IMR-90 (cell line): ENCODE measurements around the gene SLC35G6. TPM values are rescaled to one million over a fixed set of nuclear protein-coding genes. Genes with fewer than 3 reads are reported as not detected.

ENCODE experiments used
- ATAC-seq: fragments of 200-7000 bp; cut with Tn5 transposase; 2 replicates; pipeline ENCODE4 v1.9.1; 2020; ENCODE audit warnings: low read depth, mild to moderate bottlenecking, moderate library complexity
- BruUV-seq: library from RNA; stranded (reverse); fragments of 400-500 nt; replicated peaks from 2 replicates; lab custom pipeline; 2021; lab: Mats Ljungman, UMichigan
- CTCF ChIA-PET: fragments of 300-600 bp; formaldehyde crosslinking; extraction: SDS; loops from one replicate; lab custom pipeline; 2021; ENCODE audit warnings: antibody characterized with exemption; lab: Yijun Ruan, JAX
- POLR2A ChIA-PET: fragments of 300-600 bp; sonication (Branson Sonifier 250); formaldehyde crosslinking; loops from one replicate; lab custom pipeline; 2022; ENCODE audit warnings: antibody characterized with exemption; ENCODE audit not compliant: unreplicated experiment; lab: Charles Lee
- DNase-seq: peaks from one replicate; pipeline ENCODE4 v3.0.0; 2013
- H2AFZ ChIP-seq: replicated peaks from 2 replicates; pipeline ENCODE3; 2013; ENCODE audit warnings: low read length, mild to moderate bottlenecking; ENCODE audit not compliant: poor library complexity
- H2AK5ac ChIP-seq: 2 replicates; pipeline ENCODE4 v1.6.1; 2013; ENCODE audit warnings: low read depth, low read length, inconsistent platforms
- H2AK9ac ChIP-seq: replicated peaks from 2 replicates; pipeline ENCODE3; 2013; ENCODE audit warnings: mild to moderate bottlenecking, low read depth, low read length, moderate library complexity; ENCODE audit not compliant: poor library complexity
- H2BK120ac ChIP-seq: 2 replicates; pipeline ENCODE4 v1.6.1; 2013; ENCODE audit warnings: low read depth, low read length, inconsistent platforms
- H2BK15ac ChIP-seq: 3 replicates; pipeline ENCODE4 v1.6.1; 2013; ENCODE audit warnings: low read depth, low read length, inconsistent platforms
- H2BK20ac ChIP-seq: 2 replicates; pipeline ENCODE4 v1.6.1; 2013; ENCODE audit warnings: low read depth, mild to moderate bottlenecking, inconsistent platforms, low read length, moderate library complexity
- H2BK5ac ChIP-seq: 2 replicates; pipeline ENCODE4 v1.6.1; 2013; ENCODE audit warnings: mild to moderate bottlenecking, low read depth, low read length, inconsistent platforms; ENCODE audit not compliant: poor library complexity, severe bottlenecking
- H3K14ac ChIP-seq: replicated peaks from 2 replicates; pipeline ENCODE4 v1.6.1; 2013; ENCODE audit warnings: low read depth, low read length, inconsistent platforms
- H3K18ac ChIP-seq: 2 replicates; pipeline ENCODE4 v1.6.1; 2013; ENCODE audit warnings: low read depth, low read length, control low read depth
- H3K23ac ChIP-seq: 2 replicates; pipeline ENCODE4 v1.6.1; 2013; ENCODE audit warnings: low read depth, low read length, inconsistent platforms
- H3K27ac ChIP-seq: 2 replicates; pipeline ENCODE4 v1.5.1; 2013; ENCODE audit warnings: mild to moderate bottlenecking, control low read depth, low read length; ENCODE audit not compliant: insufficient read depth
- H3K27me3 ChIP-seq: 2 replicates; pipeline ENCODE4 v1.6.1; 2013; ENCODE audit warnings: low read length; ENCODE audit not compliant: control insufficient read depth, insufficient read depth
- H3K36me3 ChIP-seq: 2 replicates; pipeline ENCODE4 v1.6.1; 2013; ENCODE audit warnings: low read length, mixed read lengths; ENCODE audit not compliant: control insufficient read depth, insufficient read depth
- H3K4ac ChIP-seq: 2 replicates; pipeline ENCODE4 v1.6.1; 2013; ENCODE audit warnings: low read depth, low read length, inconsistent platforms
- H3K4me1 ChIP-seq: 2 replicates; pipeline ENCODE4 v1.6.1; 2013; ENCODE audit warnings: low read length, mixed read lengths; ENCODE audit not compliant: control insufficient read depth, insufficient read depth
- H3K4me2 ChIP-seq: 2 replicates; pipeline ENCODE4 v1.6.1; 2013; ENCODE audit warnings: low read depth, mild to moderate bottlenecking, control low read depth, low read length, moderate library complexity
- H3K4me3 ChIP-seq: 2 replicates; pipeline ENCODE4 v1.5.1; 2013; ENCODE audit warnings: low read depth, mild to moderate bottlenecking, control low read depth, low read length, moderate library complexity; ENCODE audit not compliant: insufficient read depth
- H3K56ac ChIP-seq: 2 replicates; pipeline ENCODE4 v1.6.1; 2013; ENCODE audit warnings: low read length, inconsistent platforms; ENCODE audit not compliant: insufficient read depth; ENCODE audit errors: extremely low read depth
- H3K79me1 ChIP-seq, 2 experiments: 2 replicates each; pipeline ENCODE4 v1.6.1; 2013; ENCODE audit warnings: low read length in 2 of 2, inconsistent platforms in 1 of 2, low read depth in 1 of 2
- H3K9ac ChIP-seq: 2 replicates; pipeline ENCODE4 v1.6.1; 2013; ENCODE audit warnings: low read depth, low read length, control low read depth
- H3K9me1 ChIP-seq: 2 replicates; pipeline ENCODE4 v1.6.1; 2013; ENCODE audit warnings: low read length, inconsistent platforms; ENCODE audit not compliant: insufficient read depth
- H3K9me3 ChIP-seq: 2 replicates; pipeline ENCODE4 v1.6.1; 2013; ENCODE audit warnings: low read length; ENCODE audit not compliant: control insufficient read depth, insufficient read depth
- H4K20me1 ChIP-seq: 2 replicates; pipeline ENCODE4 v1.6.1; 2013; ENCODE audit warnings: low read length, inconsistent platforms; ENCODE audit not compliant: insufficient read depth
- H4K5ac ChIP-seq: 2 replicates; pipeline ENCODE4 v1.6.1; 2013; ENCODE audit warnings: mild to moderate bottlenecking, low read depth, low read length, control low read depth
- H4K8ac ChIP-seq, 2 experiments: 2 replicates each; pipeline ENCODE4 v1.6.1; 2013; ENCODE audit warnings: low read depth in 2 of 2, low read length in 2 of 2, control low read depth in 1 of 2, inconsistent platforms in 1 of 2
- H4K91ac ChIP-seq: 2 replicates; pipeline ENCODE4 v1.6.1; 2013; ENCODE audit warnings: low read depth, low read length, inconsistent platforms; ENCODE audit not compliant: insufficient read depth
- BHLHE40 ChIP-seq: fragments of 150-350 bp; IDR thresholded peaks from 2 replicates; pipeline ENCODE4 v1.6.1; 2016; ENCODE audit warnings: mild to moderate bottlenecking, low read depth, low read length
- WGBS, 2 experiments: methylation state at CpG; one replicate each; pipeline versions ENCODE4 v1.1.5 to v1.1.7; 2013; ENCODE audit warnings: missing lambda C conversion rate in 2 of 2; ENCODE audit not compliant: insufficient read length in 1 of 2; ENCODE audit errors: extremely low coverage in 2 of 2; 5-methylcytosine and 5-hydroxymethylcytosine counted together
- dilution Hi-C: fragments of 300-500 bp; cut with HindIII; formaldehyde crosslinking; loops from one replicate; pipeline ENCODE4 v1.14.3; 2018; ENCODE audit warnings: low sequenced_read_pairs; ENCODE audit not compliant: unreplicated experiment
- in situ Hi-C: fragments of 300-500 bp; cut with MboI; formaldehyde crosslinking; loops from 3 replicates; pipeline ENCODE4 v1.14.3; 2019; ENCODE audit warnings: low sequenced_read_pairs, inconsistent platforms, mixed read lengths
- intact Hi-C: fragments of 100-400 bp; cut with micrococcal nuclease; formaldehyde crosslinking; loops from 2 replicates; pipeline ENCODE4 v1.10.0; 2022
- polyA plus RNA-seq, 3 experiments: library from polyadenylated mRNA; depleted of rRNA; stranded (reverse); fragments of >200 nt; gene quantifications; 2 replicates each; pipeline ENCODE4 v1.2.3, GENCODE V29; 2012; ENCODE audit warnings: low replicate concordance in 1 of 3
- total RNA-seq: library from RNA; depleted of rRNA; stranded (reverse); fragments of >200 nt; gene quantifications from 2 replicates; pipeline ENCODE4 v1.2.3, GENCODE V29; 2012
- TF ChIP-seq, protein P1 (sequence below): conservative IDR thresholded peaks from 2 replicates; pipeline ENCODE4 v1.5.1; 2012; ENCODE audit warnings: mild to moderate bottlenecking, low read depth, low read length, improper control_type of control experiment

SLC35G6 gene
- total and polyA plus RNA-seq, 2 of the 4 experiments (the other 2 are of a cell fraction): not detected

DNA sequence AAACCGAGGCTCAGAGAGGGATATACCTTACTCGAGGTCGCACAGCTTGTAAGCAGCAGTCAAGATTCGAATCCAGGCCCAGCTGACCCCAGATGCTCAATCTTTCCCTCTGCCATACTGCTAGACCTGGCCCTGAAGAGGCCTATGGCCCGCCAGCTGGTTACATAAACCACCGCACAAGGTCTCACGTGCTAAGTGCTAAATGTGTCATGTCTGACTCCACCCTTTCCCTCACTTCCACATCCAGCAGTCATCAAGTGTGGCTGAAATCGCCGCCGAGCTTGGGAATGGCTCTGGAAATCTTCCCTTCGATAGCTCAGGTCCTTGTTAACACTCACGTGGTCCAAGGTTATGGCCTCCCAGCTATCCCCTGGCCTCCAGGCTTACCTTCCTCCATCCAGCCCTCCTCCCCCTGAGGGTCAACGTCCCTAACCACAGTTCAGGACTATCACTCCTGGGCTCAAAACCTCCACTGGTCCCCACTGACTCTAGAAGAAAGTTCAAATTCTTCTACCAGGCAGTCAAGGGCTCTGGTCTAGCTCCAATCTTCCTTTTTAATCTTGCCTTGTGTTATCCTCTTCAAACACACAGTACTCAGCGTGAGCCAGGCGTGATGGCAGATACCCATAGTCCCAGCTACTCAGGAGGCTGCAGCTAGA lies 5.4 kb upstream of the SLC35G6 start:
- peaks cover 30% of the 10 kb centered on the region for H3K9me1 ChIP-seq
- 0 out of 2 replicates have a peak overlapping the region, but pooled peaks have one; percentile 7 for H3K9ac ChIP-seq
- dilution Hi-C loops: no loop called here
- no peak overlapping the region for H3K4me3 ChIP-seq
- peak overlapping the region; percentile 9 for H3K27ac ChIP-seq
- no TSS peak for BruUV-seq
- peak overlapping the region; percentile 39 for H3K23ac ChIP-seq
- H2AK9ac ChIP-seq: peak overlapping the region; percentile 6
- no peak overlapping the region for H3K18ac ChIP-seq
- peak overlapping the region; percentile 89 for H2AK5ac ChIP-seq
- H3K4me2 ChIP-seq: peak overlapping the region; percentile 4; the same call in 1 of the 2 replicates
- H4K5ac ChIP-seq: no peak overlapping the region
- no peak overlapping the region for H2AFZ ChIP-seq
- CTCF ChIA-PET: interaction anchor here (2.2 kb wide), 1 partner anchor 39 kb away, joined by 10 read pairs; no protein-coding TSS in a partner anchor
- 90% methylated on average over 8 of the region's 15 CpGs; no CpG with 5 or more reads in 1 of the 2 experiments for WGBS, 2 experiments
- H3K56ac ChIP-seq: no peak overlapping the region
- peaks cover 22% of the 10 kb centered on the region for H3K4me1 ChIP-seq
- peak overlapping the region; percentile 11; the same call in 1 of the 2 replicates for H4K91ac ChIP-seq
- peaks cover 6% of the 10 kb centered on the region; the same call in 1 of the 2 replicates for H3K36me3 ChIP-seq
- DNase-seq (peak; percentile 41), ATAC-seq (no peak)
- H2BK5ac ChIP-seq: peak overlapping the region; percentile 45
- H3K4ac ChIP-seq: peak overlapping the region; percentile 93
- POLR2A ChIA-PET: interaction anchor here (0.5 to 0.7 kb wide), 3 partner anchors 9 to 22 kb away, joined by 3 to 5 read pairs (median 4); no protein-coding TSS in a partner anchor
- H2BK15ac ChIP-seq: no peak overlapping the region
- H3K9me3 ChIP-seq: no peaks in the 10 kb centered on the region
- TF ChIP-seq BHLHE40: peak; percentile 78; the same call in 1 of the 2 replicates
- TF ChIP-seq, protein P1, sequence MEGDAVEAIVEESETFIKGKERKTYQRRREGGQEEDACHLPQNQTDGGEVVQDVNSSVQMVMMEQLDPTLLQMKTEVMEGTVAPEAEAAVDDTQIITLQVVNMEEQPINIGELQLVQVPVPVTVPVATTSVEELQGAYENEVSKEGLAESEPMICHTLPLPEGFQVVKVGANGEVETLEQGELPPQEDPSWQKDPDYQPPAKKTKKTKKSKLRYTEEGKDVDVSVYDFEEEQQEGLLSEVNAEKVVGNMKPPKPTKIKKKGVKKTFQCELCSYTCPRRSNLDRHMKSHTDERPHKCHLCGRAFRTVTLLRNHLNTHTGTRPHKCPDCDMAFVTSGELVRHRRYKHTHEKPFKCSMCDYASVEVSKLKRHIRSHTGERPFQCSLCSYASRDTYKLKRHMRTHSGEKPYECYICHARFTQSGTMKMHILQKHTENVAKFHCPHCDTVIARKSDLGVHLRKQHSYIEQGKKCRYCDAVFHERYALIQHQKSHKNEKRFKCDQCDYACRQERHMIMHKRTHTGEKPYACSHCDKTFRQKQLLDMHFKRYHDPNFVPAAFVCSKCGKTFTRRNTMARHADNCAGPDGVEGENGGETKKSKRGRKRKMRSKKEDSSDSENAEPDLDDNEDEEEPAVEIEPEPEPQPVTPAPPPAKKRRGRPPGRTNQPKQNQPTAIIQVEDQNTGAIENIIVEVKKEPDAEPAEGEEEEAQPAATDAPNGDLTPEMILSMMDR: no peak
- H3K14ac ChIP-seq: peak overlapping the region; percentile 47
- peaks cover 9 to 69% of the 10 kb centered on the region in 2 experiments; a peak in 3 of 4 replicates for H3K79me1 ChIP-seq
- no peak overlapping the region; a peak in 1 of 4 replicates for H4K8ac ChIP-seq
- no peak overlapping the region for H2BK120ac ChIP-seq
- in situ Hi-C loops: no loop called here
- no peak overlapping the region for H2BK20ac ChIP-seq
- H3K27me3 ChIP-seq: no peaks in the 10 kb centered on the region
- intact Hi-C loops: no loop called here
- peaks cover 74% of the 10 kb centered on the region for H4K20me1 ChIP-seq
